Activated CD4-positive, CD25-positive, alpha-beta regulatory T cell treated with anti-CD3 and anti-CD28 coated beads, Interleukin-2, amount 50 U/mL, for 16 hours (primary cell): ENCODE measurements around the gene PHRF1.
"Not testable (repeated sequence)": the region's sequence is repeated elsewhere in the genome, so short reads cannot be mapped to it uniquely, and the experiment has no call there.

Experiments used
- DNase-seq: peaks from one replicate; pipeline ENCODE4 v3.0.0-alpha.2; 2020; ENCODE audit warnings: low read depth, low spot score

Gene PHRF1

DNA sequence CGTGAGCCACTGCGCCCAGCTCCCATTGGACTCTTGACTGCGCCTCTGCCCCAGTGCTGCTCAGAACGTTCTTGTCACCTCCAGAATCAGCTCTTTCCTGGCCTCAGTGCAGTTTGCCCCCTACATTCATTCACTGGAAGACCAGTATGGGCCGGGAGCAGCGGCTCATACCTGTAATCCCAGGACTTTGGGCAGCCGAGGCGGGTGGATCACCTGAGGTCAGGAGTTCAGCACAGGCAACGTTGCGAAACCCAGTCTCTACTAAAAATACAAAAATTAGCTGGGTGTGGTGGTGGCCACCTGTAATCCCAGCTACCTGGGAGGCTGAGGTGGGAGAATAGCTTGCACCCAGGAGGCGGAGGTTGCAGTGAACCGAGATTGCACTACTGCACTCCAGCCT is 78.2 kb downstream of the PHRF1 start:
- not testable (repeated sequence) for DNase-seq

GRCh38 chr11:655036-655726 is 78.9 kb downstream of the PHRF1 start:
- no peak for DNase-seq

DNA sequence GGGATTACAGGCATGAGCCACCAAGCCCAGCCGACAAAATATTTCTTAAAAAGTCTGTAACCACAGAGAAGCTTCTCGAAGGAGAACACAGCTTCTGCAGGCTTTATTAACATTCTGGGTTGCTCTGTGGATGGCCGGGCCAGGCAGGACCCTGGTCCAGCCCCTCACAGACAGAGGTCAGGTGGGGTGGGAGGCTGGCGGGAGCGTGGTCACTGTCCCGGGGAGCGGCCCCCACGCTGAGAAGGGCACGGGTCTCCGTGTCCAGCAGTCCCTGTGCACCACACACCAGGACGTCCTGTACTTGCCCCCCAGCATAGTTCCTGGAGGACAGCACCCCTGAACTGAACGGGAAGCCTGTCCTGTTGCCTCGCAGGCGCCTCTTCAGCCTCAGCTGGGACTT is 80.2 kb downstream of the PHRF1 start:
- no peak for DNase-seq

- DNase-seq: no peak
Observed at GRCh38 chr11:656866-657265, 80.6 kb downstream of the PHRF1 start.

DNA sequence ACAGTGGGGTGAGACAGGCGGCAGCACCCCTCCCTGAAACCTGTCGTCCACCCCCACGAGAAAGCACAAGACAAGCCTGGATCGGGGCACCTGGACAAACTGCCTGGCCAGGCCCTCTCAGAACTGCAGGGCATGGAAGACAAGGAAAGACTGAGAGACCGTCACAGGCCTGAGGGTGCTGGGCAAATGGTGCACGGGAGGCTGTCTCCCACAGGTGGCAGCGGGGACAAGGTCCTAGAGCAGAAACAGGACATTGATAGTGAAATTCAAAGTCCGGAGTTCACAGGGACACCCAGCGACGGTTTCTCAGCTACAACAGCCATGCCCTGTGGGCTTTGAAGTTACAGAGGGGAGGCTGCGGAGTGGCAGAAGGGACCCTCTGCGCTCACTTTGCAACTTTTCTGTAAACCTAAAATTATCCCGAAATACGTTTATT is 81.4 kb downstream of the PHRF1 start:
- DNase-seq: no peak

- DNase-seq: no peak
Observed at GRCh38 chr11:659532-660085, 83.3 kb downstream of the PHRF1 start.

GRCh38 chr11:660281-660680 is 84.0 kb downstream of the PHRF1 start:
- DNase-seq: no peak

DNA sequence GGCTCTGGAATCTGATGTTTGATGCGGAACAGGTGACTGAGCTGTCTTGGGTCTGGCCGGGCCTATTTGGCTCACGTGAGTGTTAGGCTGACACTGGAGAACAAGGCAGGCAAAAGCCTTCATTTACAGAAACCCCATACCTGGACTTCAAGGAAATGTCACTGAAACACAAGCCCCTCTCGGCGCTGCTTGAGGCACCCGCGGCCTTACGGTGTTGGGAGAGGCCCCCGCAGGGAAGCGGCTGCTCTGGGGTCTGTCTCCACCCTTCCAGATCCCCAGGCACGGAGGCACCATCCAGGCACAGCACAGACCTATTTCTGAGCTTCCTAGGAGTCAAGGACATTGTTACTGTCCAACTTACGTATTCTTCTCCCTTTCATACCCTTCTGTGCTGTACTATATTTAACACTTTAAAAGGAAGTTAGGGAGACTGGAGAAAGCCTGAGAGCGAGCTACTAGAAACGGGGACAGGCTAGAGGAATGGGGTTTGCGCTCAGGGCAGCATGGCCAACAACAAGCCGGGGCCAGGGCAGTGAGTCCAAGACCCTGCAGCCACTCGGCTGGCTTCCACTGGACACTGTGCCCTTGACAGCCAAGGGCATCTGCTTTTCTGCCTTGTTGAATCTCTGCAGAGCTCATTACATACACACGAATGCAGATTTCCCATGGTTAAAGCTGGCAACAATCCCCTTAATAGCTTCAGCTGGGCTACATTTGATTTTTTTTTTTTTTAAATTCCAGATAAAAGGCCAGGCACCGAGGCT is 84.6 kb downstream of the PHRF1 start:
- DNase-seq: no peak
